HTERT RPE-1 (cell line): ENCODE results near the gene RRP12.
"Not testable (repeated sequence)": the region's sequence is repeated elsewhere in the genome, so short reads cannot be mapped to it uniquely, and the experiment has no call there.

Experiments used
- in situ Hi-C: fragments of 300-500 bp; cut with MboI; formaldehyde crosslinking; loops from 4 replicates; pipeline ENCODE4 v1.14.3; 2020; ENCODE audit warnings: low sequenced_read_pairs

RRP12 gene

GRCh38 chr10:97371696-97372095, 29.4 kb downstream of the RRP12 start:
- in situ Hi-C loops: no loop called here

DNA sequence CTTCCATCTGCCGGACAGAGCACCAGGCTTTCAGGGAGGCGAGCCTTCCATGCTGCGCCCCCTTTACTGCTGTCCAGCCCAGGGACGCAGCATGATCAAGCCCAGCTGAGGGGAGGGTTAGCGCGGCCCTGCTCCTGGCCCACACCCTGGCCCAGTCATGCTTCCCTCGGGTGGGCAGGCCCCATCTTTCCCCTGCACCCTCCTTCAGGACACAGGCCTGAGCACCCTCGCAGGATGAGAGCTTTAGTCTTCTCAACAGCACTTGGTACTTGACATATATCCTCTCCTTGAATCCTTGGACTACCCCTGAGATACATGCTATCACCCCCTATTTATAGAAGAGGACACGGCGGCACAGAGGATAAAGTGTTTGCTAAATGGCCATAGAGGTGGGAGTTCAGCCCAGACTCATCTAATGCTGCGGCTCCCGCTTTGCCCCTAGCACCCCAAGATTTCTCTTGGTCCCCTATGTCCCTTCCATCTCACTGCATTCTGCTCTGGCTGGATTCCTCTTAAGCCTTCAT, 34.0 kb downstream of the RRP12 start:
- in situ Hi-C loops: no loop called here

DNA sequence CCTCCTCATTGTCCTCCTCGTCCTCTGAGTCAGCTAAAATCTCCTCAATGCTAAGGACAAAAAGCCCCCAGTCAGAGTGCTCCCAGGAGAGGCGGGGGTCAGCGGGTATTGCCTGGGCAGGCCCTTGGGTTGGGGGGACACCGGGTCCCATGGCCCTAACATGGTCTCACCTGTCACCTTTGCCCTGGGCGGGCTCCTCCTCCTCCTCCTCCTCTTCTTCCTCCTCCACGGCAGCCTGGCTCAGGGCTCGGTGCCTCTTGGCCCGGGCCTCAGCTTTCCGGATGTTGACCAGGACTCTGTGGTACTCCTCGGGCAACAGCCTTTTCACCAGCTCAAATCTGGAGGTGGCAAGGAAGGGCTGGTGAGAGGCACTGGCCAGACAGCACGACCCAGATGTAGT, 34.6 kb downstream of the RRP12 start:
- in situ Hi-C loops: no loop called here

- in situ Hi-C loops: no loop called here
Observed at GRCh38 chr10:97365761-97366351, 35.3 kb downstream of the RRP12 start.

GRCh38 chr10:97363071-97363470, 38.1 kb downstream of the RRP12 start:
- in situ Hi-C loops: no loop called here

GRCh38 chr10:97362310-97363033, 38.7 kb downstream of the RRP12 start:
- in situ Hi-C loops: no loop called here

DNA sequence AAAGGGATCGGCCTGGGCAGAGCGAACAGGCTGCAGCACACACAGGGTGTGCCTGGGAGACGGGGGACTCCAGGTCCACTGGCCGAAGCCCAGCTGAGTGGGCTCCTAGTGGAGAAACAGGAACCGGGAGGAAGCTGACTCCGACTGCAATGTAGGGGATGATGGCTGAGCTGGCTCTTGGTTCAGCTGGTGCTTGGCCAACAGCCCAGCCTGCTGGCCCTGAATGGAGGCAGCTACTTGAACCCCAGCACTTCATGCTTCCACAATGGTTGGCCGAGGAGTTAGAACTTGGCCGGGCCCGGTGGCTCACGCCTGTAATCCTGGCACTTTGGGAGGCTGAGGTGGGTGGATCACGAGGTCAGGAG, 39.6 kb downstream of the RRP12 start:
- in situ Hi-C loops: no loop called here

DNA sequence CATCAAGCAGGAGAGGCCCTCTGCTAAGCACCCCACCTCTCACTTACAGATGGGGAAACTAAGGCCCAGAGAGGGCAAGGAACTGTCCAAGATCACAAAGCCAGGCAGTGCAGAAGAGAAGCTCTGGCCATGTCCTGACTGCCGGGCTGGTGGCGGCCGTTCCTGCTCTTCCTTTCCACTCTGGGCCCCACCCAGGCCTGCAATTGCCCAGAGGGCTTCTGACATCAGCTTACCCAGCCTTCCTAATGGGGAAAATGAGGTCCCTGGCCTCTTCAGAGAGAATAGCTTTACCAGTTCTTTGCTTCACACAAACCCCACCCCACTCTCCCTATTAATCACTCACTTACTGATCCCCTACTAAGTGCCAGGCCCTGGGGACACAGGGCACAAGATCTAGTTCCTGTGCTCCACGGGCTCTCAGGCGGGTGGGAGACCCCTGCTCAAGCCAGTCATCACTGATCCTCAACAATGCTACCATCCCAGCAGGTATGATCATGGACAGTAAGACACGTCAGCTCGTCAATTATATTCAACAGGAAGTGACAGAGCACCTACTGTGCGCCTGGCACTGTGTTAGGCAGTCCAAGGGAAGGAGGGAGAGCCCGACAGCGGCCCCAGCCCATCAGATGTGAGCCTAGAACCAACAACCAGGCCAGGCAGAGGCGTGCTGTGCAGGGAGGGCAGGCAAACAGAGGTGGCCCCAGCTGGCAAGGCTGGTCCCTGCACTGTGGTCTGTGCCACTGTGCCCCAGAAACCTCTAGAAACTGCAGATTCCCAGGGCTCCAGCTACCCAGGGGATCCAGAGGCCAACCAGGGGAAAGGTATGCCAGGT, 40.2 kb downstream of the RRP12 start:
- in situ Hi-C loops: no loop called here

DNA sequence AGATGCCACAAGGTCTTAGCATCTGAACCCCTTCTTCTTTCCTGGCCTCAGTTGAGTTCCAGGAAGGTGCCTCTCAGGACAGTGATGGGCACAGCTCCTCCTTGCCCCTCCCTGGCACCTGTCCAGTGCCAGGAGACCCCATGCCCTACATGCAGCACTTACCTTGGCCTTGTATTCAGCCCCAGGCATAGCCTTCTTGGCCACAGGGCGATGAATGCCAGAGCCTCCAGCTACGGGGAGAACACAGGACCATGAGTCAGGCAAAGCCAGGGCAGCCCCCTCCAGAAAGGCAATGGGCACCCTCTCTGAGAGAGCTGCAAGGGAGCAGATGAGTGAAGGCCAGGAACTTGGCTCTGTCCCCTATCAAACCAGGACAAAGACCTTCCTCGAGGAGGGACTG, 42.4 kb downstream of the RRP12 start:
- in situ Hi-C loops: no loop called here

DNA sequence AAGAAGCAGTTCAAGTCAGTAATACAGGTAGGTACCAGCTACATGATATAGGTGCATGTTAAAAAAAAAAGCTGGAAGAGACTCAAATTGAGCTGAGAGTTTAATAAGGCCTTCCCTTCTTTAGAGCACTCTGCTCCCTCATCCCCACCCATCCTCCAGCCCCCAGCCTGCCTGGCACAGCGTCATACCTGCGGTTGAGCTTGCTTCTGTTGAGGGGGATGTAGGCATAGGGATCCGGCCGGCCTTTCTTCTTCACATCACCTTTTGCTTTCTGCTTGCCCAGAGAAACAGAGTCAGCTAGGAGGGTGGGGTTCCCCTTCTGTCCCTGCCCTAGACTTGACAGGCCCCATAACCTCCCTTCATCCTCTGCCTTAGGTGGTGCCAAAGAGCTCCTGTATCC, 42.8 kb downstream of the RRP12 start:
- in situ Hi-C loops: no loop called here

DNA sequence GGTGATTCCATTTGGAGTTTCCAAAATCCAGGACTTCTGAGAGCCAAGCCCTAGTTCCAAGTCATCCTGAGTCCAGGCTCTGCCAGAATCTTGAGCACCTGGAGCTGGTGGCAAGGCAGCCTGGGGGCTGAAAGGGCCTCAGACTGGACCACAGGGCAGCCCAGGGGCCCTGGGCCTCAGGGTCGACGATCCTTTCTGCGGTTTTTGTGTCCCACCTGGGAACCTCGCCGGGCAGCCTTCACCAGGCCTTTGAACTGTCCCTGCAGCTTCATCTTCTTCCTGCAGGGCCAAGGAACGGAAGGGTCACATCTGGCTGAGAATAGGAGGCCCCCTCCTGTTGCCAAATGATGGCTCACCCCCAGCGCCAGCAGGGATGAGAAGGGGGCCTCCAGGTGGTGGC, 44.2 kb downstream of the RRP12 start:
- in situ Hi-C loops: no loop called here

- in situ Hi-C loops: no loop called here
Observed at GRCh38 chr10:97356318-97356914, 44.7 kb downstream of the RRP12 start.

DNA sequence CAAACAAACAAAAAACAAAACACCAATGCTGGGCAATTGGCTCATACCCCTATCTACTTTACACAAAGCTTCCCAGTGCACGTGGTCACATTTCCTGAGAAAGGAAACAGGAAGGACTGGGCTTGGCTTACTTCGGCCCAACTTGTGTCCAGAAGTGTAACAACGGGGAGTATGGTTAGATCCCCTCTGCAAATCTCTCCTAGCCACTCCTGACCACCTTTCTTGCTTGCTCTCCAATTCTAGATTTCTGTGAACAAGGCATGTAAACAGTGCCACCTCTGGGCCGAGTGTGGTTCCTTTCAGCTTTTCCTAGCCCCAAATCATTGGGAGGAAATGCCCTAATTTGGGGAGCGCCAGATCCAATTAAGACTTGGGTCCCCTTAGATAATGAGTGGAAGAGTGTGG, 45.6 kb downstream of the RRP12 start:
- in situ Hi-C loops: no loop called here

- in situ Hi-C loops: no loop called here
Observed at GRCh38 chr10:97353945-97354344, 47.2 kb downstream of the RRP12 start.

DNA sequence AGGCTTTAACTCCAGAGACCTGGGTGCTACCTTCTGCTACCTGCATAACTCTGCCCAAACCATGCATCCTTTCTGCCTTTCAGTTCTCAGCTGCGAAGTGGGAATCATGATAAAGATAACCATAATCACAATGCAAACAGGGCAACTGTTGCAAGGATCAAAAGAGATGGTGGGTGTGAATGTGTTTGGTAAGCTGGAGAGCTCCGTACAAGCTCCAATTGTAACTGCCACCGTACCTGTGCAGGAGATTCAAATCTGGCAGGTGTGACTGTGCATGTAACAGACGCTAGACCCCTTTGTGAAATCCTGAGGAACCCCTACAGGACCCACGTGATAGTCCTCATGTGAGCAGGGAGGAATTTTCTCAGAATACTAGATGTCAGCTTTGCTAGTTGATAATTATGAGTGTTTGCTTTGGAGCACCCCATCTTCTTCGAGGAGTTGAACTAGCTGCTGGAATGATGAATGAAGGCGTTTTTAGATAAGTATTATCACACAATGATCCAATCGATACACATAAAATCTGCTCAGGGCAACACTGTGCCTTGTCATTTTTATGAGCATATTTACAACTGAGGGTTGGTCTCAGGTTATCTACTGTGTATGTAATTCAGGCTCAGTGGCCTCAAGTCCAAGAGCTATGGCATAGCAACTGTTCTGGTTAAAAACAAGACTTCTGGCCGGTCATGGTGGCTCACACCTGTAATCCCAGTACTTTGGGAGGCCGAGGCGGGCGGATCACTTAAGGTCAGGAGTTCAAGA, 51.2 kb downstream of the RRP12 start:
- in situ Hi-C loops: no loop called here

GRCh38 chr10:97347317-97347716, 53.8 kb downstream of the RRP12 start:
- in situ Hi-C loops: no loop called here

GRCh38 chr10:97343664-97344063, 57.5 kb downstream of the RRP12 start:
- in situ Hi-C loops: not testable (repeated sequence)

- in situ Hi-C loops: no loop called here
Observed at GRCh38 chr10:97341416-97341815, 59.7 kb downstream of the RRP12 start.

DNA sequence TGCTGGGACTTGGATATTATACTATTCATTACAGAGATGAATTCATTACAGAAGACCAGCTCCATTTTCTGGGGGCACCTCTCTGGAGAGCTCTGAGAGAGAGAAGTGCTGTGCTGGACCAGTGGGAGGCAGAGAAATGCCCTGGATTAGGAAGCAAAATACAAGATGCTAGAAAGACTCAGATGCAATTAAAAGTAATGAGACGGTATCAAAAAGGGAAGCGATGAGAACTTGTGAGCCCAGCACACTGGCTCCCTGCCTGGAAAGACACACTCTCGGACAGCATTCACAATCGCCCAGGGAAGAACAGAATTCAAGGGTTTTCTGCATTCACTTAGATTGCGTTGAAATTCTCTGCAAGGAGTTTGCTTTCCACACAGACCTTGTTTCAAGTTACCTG, 63.1 kb downstream of the RRP12 start:
- in situ Hi-C loops: no loop called here

- in situ Hi-C loops: no loop called here
Observed at GRCh38 chr10:97336942-97337831, 64.0 kb downstream of the RRP12 start.
